GM19463 (cell line): ENCODE results near the gene IL24.

Experiments
- ATAC-seq: cut with Tn5 transposase; IDR thresholded peaks from one replicate; pipeline ENCODE4 v1.9.1; 2021; ENCODE audit warnings: mild to moderate bottlenecking, moderate library complexity; ENCODE audit not compliant: unreplicated experiment

The IL24 gene

DNA sequence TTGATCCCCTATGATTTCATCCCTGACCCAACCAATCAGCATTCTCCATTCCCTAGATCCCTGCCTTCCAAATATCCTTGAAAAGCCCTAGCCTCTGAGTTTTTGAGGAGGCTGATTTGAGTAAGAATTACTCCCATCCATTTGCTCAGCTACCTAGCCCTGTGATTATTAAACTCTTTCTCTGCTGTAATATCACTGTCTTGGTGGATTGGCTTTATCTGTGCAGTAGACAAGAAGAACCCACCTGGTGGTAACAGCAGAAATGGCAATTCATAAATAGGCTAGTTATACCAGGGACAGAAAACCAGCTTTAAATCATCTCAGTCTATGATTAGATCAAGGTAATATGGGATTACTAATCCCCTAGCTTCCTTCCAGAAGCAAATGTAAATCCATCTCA is 18.8 kb upstream of the IL24 start:
- ATAC-seq, result no peak

DNA sequence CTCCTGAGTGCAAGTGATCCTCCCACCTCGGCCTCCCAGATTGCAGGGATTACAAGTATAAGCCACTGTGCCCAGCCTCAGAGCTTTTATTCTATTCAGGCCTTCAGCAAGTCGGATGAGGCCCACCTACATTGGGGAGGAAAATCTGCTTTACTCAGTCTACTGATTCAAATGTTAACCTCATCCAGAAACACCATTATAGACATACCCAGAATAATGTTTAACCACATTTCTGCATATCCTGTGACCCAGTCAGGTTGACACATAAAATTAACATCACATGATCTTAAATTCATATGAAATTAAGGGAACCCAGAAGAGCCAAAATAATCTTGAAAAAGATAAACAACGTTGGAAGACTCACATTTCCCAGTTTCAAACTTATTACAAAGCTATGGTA is 16.9 kb upstream of the IL24 start:
- no peak for ATAC-seq

DNA sequence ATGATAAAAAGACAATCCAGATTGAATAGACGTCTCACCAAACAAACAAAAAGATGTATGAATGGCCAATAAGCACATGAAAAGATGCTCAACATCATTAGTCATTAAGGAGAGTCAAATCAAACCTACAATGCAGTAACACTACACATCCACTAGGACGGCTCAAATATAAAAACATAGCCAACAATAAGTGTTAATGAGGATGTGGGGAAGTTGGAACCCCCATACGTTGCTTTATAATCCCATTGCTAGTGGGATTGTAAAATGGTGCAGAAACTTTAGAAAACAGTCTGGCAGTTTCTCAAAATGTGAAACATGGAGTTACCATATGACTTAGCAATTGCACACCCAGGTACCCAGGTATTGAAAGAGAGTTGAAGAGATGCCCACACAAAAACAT is 14.7 kb upstream of the IL24 start:
- no peak for ATAC-seq

DNA sequence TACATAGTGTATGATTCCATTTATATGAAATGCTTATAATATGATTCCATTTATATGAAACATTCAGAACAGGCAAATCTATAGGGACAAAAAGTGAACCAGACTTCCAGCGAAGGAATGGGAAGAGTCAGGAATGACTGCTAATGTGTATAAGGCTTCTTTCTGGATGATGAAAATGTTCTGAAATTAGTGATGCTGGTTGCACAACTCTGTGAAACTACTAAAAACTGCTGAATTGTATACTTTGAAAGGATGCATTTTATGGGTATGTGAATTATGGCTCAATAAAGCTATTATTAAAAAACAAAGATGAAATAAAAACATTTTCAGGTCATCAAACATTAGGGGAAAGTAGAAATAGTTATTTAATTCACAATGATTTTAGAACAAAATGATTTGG is 14.1 kb upstream of the IL24 start:
- no peak for ATAC-seq

DNA sequence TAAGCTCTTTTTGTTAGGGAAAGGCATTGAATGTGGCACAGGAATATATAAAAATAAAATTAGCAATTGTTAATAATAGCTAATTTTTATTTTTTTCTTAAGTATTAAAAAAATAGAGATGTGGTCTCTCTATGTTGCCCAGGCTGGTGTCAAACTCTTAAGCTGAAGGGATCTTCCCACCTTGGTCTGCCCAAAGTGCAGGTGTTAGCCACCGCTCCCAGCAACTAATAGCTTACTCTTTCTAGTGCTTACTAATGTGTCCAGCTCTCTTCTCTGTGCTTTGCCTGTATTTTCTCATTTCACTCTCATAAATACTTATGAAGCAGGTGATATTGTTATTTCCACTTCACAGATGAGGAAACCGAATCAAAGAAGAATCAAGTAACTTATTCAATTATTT is 13.4 kb upstream of the IL24 start:
- no peak for ATAC-seq

DNA sequence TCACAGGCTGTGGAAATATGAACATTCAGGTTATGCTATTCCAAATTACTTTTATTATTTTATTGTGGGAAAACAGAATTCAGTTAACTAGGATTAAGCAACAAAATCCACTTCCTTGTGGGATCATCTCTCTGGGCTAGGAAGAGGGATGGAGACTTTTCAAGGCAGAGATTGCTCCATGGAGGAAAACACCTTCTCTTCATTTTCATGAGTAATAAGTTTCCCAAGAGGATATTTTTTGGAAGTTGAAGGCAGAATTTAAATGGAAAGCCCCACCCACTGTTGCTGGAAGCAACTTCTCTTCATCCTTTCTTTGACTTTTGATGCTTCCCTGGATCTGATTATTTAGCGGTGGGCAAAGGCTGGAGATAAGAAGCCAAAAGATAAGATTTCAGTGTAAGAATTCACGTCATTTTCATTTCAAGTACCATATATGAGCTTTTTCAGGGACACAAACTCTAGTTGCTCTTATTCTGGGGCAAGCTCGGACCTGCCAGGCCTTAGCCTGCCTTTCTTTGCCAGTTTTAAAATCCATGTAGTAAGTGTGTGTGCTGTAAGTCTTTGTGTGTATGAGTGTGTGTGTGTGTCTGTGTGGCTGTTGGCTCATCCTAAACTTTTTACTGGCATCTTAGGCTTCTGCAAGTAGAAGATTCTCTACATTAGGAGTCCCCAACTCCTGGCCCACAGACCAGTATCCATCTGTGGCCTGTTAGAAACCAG is 11.7 kb upstream of the IL24 start:
- ATAC-seq, result no peak

DNA sequence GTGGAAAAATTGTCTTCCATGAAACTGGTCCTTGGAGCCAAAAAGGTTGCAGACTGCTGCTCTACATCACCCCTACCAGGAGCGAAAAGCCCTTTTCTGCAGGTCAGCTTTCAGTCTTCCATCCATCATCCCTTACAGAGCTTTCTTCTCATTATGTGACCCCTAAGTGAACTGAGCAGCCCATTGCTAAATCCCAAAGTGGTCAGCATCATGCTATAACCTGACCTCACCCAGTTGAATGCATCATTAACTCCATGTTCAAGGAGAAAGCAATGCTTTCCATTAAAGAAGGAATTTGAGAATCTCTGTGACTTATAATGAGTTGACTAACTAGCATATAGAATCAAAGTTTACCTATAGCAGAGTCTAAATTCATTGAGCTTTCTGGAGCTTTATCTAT is 10.4 kb upstream of the IL24 start:
- ATAC-seq, result no peak

DNA sequence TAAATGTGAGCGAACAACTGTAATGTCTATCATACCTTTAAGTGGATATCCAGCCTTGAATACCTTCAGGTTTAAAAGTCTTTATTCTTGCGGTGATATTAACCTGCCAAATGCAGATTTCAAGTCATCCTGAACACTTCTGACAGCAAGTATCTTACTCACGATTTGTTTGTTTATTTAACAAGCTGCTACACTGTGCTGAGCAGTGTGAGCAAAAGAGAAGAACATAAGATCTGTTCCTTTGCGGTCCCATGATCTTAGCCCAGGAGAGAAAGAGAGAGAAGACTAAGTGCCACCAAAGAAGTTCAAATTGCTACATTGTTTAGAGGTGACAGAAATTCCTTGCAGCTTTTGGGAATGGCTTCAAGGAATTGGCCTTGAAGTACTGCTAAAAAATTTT is 9.5 kb upstream of the IL24 start:
- no peak for ATAC-seq

DNA sequence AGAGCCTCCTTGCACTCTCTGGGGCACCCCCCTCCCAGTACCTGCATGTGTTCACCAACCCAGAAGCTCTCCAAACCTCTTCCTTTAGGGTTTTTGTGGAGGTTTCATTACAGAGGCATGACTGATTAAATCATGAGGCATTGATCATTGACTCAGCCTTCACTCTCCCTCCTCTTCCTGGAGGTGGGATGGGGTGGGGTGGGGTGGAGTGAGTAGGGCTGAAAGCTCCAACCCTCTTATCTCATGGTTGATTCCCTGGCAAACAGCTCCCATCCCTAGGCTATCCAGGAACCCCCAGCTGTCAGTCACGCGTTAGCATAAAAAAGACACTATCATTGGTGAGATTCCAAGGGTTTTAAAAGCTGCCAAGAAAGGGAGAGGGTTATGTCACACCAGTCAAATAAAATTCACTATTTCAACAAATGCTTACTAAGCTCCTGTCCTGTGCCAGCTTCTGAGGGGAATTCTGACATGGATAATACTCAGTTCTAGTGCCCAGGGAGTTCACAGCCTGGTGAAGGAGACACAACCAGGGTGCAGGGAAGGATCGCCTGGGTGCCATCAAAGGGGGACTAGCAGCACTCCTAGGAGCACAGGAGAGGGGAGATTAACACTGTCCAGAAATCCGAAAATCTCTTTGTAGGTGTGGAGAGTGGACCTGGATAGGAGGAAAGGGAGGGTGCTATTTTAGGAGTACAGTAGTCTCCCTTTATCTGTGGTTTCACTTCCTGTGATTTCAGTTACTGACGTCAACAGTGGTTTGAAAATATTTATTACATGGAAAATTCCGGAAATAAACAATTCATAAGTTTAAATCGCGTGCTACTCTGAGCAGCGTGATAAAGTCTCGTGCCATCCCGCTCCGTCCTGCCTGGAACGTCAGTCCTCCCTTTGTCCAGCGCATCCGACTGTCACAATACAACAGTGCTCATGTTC is 6.8 kb upstream of the IL24 start:
- no peak for ATAC-seq

DNA sequence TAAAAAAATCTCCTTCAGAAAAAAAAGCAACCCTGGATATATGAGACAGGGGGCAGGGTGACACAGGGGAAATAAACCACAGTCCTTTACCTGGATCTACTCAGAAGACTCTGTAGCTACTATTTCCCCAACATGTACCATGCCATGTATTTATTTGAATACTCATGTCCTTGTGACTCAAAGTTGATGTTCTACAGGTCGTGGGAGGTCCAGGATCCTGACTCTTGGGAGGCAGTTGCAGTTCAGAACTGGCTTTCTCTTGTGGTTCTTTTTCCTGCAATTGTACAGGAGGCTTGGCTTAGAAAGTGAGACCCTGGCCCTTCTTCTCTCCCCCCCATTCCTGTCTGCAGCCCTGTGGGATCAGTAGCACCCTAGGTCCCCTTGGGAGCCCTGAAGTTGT is 5.8 kb upstream of the IL24 start:
- no peak for ATAC-seq

DNA sequence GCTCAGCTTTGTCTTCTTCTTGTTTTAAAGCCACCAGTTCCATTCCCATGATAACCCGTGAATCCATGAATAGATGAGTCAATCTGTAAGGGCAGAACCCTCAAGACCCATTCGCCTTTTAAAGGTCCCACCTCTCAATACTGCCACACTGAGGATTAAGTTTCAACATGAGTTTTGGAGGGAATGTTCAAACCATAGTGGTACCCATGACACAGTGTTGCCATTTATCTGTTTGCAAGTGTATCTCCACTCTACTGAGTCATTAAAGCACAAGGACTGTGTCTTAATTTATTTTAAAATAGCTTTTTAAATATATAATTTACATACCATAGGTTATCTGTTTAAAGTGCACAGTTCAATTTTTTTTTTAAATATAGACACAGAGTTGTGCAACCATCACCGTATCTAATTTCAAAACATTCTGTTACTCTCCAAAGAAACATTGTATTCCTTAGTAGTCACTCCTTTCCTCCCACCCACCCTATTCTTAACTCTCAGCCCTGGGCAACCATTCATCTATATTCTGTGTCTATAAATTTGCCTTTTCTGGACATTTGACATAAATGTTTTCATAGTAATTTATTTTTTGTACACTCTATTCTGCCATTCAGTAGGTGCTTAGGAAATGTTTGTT is 4.8 kb upstream of the IL24 start:
- no peak for ATAC-seq

DNA sequence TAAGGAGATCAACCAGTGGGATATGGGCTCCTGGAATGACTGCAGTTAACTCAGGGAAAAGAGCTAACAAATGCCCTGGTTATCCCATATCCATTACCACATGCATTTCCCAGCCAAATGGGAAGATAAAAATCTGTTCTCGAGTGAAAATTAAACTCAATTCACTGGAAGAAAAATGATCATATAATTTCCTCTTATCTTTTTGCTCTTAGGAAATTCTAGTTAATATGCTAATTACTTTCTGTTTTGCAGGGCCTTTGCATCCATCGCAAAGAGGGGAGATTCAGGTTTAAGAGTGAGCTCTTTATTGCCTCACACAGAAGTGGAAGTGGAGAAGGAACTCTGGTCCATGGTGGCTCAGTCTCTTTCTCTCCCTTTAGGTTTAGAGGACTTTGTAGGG is 3.9 kb upstream of the IL24 start:
- ATAC-seq, result no peak

DNA sequence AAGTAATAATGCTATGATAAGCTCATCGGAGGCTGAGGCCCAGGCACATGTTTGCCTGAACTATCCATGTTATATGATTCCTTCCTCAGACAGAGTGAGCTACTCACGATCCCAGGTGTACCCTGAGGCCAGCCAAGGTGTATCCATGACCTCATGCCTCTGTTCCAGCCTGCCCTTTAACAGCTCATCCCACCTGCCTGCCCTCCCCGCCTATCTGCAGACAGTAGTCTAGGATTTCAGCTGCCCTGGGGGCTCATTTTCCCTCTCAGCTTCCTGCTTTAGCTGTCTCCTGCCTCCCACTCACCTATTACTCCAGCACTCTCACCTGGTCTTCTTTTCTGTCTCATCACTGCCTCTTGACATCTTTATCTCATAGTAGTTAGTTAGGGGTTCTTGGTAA is 1.9 kb upstream of the IL24 start:
- no peak for ATAC-seq

DNA sequence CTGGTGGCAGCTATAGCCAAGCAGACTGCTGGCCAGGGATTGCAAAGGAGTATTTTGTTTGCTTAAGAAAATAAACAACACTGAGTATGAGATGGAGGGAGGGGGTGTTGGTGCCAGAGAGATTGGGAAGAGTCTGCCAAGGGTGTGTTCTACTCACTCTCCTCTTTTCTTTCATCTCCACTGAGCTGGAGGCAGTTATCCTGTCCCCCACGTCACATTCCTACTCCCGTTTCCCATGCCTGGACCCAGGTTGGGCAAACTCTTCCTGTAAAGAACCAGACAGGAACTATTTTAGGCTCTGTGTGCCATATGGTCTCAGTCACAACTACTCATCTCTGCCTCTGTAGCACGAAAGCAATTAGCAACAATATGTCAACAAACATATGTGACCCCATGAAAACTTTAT is 1.4 kb upstream of the IL24 start:
- no peak for ATAC-seq

DNA sequence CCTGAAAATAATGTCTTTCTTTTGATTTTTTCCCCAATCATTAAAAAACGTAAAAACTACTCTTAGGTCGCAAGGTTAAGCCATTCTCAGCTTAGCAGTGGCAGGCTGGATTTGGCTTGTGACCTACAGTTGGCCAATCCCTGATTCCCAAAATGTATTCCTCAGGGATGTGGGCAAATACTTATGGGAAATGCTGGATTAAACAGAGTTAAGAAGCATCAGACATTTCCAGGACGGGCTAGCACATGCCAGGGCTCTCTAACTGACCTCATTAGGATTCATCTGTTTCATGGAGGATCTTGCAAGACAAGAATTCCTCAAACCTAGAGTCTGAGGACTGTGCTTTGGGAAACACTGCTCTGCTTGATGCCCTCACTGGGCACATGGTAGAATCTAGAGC is 982 bp upstream of the IL24 start:
- ATAC-seq, result no peak

DNA sequence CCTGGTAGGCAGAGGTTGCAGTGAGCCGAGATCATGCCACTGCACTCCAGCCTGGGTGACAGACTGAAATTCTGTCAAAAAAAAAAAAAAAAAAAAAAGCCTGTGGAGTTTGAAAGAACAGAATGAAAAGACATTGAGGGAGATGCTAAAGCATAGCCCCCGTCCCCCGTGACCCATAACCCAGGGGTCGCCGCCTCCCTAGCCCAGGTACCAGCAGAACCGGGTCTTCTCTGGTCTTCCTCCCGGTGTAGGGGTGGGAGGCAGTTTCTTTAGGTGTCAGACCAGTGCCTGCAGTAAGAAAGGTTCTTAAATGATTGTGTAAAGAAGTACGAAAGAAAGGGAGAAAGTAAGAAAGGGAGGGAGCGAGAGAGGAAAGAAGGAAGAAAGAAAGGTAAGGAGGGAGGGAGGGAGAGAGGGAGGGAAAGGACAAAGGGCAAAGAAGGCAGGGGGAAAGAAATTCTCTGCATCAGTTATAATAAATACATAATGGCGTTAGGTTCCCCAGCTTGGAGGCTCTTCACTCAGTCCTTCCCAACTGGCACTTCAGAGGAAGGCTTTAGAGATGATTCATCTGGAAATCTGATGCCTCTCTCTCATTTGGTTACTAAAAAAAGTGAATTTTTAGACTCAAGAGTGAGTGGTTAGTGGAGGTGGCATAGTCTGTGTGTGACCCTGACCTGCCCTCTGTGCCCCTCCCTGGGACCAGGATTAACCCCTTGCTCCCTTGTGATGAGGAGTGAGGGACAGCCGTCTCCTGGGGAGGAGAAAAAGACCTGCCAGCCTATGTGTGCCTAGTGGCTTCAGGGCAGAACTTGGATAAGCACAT is 1.1 kb downstream of the IL24 start:
- no peak for ATAC-seq

DNA sequence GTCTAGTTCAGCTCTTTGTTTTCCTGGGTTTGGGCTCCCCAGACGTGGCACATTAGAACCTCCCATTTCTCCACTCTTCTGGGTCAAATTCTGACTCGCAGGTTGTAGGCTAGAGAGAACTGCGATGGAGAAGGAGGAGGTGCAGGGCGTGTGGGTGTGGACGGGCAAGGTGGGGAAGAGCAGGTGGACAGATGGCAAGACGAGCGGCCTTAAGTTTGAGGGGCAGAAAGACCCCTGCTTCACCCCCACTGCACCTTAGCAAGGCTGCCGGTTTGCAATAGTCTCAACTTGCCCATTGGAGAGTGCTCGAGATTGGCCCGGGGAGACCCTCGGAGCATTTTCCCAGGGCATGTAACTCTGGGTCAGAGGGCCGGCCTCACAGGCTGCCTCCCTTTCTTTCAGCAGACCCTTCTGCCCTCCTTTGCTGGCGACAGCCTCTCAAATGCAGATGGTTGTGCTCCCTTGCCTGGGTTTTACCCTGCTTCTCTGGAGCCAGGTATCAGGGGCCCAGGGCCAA is 1.7 kb downstream of the IL24 start:
- ATAC-seq, result no peak

DNA sequence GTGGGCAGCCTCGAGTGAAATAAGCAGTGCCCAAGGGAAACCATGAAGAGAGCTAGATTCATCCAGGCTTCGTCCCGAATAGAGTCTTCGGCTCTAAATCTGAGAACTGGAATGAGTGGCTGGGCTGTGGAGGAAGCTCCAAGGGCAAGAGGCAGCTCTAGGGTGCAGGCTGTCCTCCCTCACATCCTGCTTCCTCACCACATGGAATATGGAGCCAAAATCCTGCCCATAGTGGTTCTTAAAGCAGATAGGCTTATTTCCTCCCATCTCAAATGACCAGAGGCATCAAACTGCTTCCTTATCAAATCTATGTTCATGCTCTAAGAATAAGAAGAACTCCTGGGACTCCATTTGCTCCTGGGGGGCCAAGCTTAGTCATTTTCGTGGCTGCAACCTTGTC is 2.5 kb downstream of the IL24 start:
- ATAC-seq, result no peak

DNA sequence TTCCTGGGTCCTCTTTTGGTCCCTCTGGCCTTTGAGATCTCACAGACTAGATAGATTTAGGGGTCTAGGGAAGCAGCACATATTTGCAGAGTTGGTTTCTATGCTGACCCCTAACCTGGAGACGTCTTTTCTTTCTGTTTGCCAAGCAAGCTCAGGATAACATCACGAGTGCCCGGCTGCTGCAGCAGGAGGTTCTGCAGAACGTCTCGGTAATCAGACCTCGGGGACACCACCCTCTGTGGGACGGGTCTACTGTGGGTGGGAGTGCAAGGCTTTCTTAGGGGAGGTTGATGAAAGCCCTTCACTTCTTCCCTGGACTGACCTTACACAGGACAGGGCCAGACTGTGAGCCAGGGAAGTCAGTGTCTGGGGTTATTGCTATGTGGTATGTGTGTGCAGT is 2.9 kb downstream of the IL24 start:
- no peak for ATAC-seq

DNA sequence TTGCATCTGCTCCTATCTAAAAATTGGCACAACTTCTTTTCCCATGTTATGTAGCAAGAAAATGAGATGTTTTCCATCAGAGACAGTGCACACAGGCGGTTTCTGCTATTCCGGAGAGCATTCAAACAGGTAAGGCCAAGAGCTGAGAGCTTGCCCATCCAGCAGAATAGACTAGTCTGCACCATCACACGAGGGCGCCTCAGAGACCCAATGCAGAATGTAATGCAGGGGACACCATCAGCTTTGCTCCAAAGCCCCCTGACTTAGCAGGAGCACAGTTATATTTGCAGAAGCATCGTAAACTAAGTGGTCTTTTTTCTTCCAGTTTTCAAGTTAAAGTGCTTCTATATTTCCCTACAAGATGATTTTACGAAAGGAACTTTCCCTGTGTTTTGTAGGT is 4.7 kb downstream of the IL24 start:
- no peak for ATAC-seq

DNA sequence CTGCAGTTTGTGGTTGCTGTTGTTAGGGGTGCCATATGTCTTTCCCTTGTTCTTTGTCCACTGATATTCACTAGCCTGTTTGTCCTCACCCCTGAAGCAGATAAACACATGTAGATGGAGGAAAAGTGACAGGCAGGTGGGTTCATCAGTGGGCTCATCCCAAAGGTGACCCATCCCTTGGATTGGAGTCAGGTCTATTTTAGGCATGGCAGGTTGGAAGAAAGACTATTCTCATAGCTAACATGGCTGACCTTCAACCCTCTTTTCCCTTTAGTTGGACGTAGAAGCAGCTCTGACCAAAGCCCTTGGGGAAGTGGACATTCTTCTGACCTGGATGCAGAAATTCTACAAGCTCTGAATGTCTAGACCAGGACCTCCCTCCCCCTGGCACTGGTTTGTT is 5.5 kb downstream of the IL24 start:
- no peak for ATAC-seq
